Frontal cortex (tissue), 4 donors: ENCODE results near the gene CELA3B. TPM values are rescaled to one million over a fixed set of nuclear protein-coding genes. Genes with fewer than 3 reads are reported as not detected.
A peak's percentile ranks its signal among the peaks of the same experiment; 100 is the strongest.
"Not testable (repeated sequence)": the region's sequence is repeated elsewhere in the genome, so short reads cannot be mapped to it uniquely, and the experiment has no call there.

ENCODE experiments used
- DNase-seq, 2 donors: peaks; one replicate each; pipeline ENCODE4 v3.0.0; 2012; ENCODE audit warnings: low spot score in 2 of 2
- FAIRE-seq: peaks from 2 replicates; lab custom pipeline; 2012; peaks lifted over from hg19 to GRCh38; lab: Jason Lieb, UNC
- total RNA-seq: library from RNA; depleted of rRNA; stranded (reverse); fragments of >200 nt; gene quantifications from one replicate; pipeline ENCODE4 v1.2.3, GENCODE V29; 2014
- donor health status: control.
- donor health status: control.
- donor health status: control.

CELA3B gene
- total RNA-seq, 1 donor from 2014 or later, result not detected

- FAIRE-seq, DNase-seq: not testable (repeated sequence)
Measured at GRCh38 chr1:22002461-22002860, 25.6 kb downstream of the CELA3B start.

- not testable (repeated sequence) for DNase-seq, FAIRE-seq
Measured at GRCh38 chr1:22002875-22003274, 26.1 kb downstream of the CELA3B start.

- not testable (repeated sequence) for DNase-seq, FAIRE-seq
Measured at GRCh38 chr1:22003959-22004358, 27.1 kb downstream of the CELA3B start.

- not testable (repeated sequence) for DNase-seq, FAIRE-seq
Measured at GRCh38 chr1:22005261-22006149, 28.7 kb downstream of the CELA3B start.

DNA sequence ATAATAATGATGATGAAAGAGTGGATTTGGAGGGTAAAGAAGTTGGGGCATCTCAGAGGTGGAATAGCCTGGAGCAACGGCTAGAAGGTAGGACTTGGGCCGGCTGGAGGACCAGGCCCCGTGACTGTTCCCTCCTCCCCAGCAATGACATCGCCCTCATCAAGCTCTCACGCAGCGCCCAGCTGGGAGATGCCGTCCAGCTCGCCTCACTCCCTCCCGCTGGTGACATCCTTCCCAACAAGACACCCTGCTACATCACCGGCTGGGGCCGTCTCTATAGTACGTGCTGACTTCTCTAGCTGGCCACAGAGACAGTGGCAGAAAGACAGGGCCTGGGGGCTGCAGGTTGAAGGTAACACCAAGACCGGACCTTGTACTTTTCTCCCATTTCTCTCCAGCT lies 29.9 kb downstream of the CELA3B start:
- not testable (repeated sequence) for FAIRE-seq, DNase-seq

GRCh38 chr1:22007262-22007661 lies 30.4 kb downstream of the CELA3B start:
- DNase-seq, FAIRE-seq: not testable (repeated sequence)

- not testable (repeated sequence) for DNase-seq, FAIRE-seq
Measured at GRCh38 chr1:22009566-22009965, 32.7 kb downstream of the CELA3B start.

- FAIRE-seq, DNase-seq: not testable (repeated sequence)
Measured at GRCh38 chr1:22012752-22013151, 35.9 kb downstream of the CELA3B start.

DNA sequence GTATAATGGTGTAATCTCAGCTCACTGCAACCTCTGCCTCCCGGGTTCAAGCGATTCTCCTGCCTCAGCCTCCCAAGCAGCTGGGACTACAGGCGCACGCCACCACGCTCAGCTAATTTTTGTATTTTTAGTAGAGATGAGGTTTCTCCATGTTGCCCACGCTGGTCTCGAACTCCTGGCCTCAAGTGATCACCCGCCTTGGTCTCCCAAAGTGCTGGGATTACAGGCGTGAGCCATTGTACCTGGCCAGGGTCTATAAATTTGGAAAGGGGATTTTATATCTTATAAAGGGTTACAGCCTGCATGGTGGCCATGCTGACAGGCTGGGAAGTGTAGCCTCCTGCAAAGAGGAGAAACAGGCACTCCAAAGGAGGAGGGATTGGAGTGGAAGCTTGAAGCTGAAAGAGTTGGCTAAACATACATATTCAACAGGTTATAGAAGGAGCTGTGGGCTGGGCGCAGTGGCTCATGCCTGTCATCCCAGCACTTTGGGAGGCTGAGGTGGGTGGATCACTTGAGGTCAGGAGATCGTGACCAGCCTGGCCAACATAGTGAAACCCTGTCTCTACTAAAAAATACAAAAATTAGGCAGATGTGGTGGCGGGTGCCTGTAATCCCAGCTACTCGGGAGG lies 37.9 kb downstream of the CELA3B start:
- FAIRE-seq, DNase-seq: not testable (repeated sequence)

- FAIRE-seq (no peak), DNase-seq (no peak)
Measured at GRCh38 chr1:22018583-22019559, 42.0 kb downstream of the CELA3B start.

- FAIRE-seq (no peak), DNase-seq (no peak)
Measured at GRCh38 chr1:22021061-22021460, 44.2 kb downstream of the CELA3B start.

DNA sequence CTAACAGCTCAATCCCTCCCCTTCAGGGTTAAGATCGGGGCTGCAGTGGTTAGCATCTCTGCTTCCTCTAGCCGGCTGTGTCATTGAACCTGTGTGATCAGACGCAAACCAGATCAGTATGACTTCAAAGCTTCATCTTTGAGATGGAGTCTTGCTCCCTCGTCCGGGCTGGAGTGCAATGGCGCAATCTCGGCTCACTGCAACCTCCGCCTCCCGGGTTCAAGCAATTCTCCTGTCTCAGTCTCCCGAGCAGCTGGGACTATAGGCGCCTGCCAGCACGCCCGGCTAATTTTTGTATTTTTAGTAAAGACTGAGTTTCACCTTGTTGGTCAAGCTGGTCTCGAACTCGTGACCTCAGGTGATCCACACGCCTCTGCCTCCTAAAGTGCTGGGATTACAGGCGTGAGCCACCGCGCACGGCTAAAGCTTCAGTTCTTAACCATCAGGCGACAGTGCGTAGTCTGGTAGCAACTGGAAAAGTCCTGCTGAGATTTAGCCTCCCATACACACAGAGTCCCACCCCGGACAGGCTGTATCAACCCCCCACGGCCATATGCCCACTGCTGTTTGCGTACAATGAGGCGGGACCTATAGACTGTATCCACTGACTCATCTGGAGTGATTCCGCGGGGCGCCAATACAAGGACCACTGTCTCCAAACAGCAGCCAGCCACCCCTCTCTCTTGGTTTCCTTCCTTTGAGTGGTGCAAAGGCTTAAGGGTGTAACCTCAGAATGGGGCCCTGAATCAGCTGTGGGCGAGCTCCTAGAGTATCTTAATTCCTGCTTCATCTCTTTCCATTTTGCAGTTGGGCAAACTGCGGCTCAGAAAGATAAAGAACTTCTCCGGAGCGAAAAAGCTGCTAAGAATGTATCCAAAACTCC lies 47.9 kb downstream of the CELA3B start:
- DNase-seq, result peak in 1 of 2 donors; percentile 52

DNA sequence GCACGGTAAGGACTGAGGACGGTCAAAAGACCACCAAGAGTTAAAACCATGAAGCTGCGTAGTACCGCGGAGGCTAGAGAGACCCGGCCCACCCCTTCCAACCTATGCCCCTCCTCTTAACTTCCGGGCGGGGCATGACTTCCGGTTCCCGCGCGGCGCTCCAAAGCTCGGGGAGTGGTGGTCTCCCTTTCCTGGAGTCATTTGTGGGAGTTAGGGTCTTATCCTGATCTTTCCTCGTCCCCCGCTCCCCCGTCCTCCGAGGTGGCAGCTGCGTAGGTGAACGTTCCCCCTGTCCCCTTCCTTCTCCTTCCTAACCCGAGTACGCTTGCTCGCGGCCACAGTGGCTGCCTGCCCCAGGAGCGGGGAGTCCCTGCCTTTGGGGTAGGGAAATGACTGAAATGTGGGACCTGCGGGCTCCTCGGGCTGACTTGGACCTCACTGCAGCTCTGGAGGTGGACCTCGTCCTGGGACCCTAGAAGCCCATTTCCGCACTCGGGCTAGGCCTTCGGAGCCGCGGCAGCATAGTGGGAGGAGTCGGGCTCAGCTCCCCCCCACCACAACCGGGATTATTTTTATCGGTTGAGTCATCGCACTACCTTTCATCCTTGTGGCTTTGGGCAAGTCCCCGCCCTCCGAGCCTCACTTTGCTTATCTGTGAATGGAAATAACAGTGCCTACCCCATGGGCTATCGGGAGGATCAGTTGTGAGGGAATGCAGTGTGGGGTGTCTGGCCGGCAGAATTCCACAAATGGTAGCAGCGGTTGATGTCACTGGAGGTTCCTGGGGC lies 48.7 kb downstream of the CELA3B start:
- FAIRE-seq (no peak), DNase-seq (peak; percentile 67 to 80)

More for the DNA sequence above, 47.9 kb downstream of the CELA3B start:
- no peak for FAIRE-seq

DNA sequence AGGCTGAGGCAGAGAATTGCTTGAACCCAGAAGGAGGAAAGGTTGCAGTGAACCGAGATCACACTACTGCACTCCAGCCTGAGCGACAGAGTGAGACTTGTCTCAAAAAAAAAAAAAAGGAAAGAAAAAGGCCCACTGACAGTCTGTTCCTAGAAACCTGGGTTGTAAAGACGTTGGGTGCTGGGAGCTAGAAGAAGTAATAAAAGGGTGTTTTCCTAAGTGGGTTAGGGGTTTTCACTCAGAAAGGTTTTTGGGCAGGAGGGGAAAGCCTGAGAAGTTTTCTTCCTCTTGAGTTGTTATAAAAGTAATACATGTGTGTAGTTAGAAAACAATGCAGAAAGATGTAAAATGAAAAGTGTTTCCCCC lies 50.1 kb downstream of the CELA3B start:
- DNase-seq, result no peak
- FAIRE-seq, result no peak

DNA sequence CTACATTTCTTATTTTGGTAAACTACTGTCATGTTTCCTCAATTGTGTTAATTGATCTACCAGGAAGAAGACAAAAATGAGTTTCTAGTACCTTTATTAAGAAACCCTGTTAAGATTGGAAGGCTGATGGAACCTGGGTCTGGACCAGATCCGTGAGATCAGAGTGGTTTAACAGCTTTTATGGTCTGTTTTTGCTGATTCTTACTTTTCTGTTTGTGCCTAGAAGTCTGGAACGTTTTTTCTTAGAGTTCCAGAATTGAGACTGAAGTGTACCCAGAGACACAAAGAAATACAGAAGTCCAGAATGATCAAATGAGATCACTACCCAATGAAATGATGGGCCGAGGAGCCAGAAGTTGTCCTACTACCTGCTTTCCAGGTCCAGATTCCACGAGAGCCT lies 53.2 kb downstream of the CELA3B start:
- no peak for FAIRE-seq
- no peak for DNase-seq

- DNase-seq, result no peak
- FAIRE-seq, result no peak
Measured at GRCh38 chr1:22030473-22030872, 53.7 kb downstream of the CELA3B start.

DNA sequence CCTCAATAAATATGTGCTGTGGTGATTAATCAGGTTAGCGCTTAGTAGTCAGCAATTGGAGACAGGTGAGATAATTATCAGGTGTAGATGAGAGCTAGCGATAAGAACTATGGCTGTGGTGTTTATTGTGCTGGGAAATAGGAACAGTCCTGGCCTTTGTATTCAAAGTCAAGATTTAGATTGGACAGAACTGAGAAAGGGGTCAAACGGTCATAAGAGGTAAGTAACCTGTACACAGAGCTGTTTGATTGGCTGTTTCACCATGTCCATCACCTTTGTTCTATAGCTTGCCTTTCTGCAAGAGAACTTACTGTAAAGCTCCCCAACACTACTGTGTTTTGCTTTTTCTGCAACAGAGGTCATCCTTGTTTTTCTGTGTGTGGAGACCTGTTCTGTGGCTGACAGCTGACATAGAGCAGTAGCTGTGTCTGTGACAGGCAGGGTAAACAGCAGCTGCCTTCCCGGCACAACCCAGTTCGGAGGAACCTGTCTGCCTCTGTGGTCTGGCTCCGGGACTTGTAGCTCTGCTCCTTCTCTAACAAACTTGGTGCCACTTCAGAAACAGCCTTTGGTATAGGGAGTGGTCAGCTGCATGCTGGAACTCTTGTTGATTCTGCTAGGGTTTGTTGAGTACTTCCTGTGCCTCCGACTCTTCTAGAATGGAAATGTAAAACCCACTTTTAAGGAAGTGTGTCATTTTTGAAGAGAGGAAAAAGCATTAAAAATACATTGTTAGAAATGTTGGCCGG lies 54.6 kb downstream of the CELA3B start:
- DNase-seq (no peak), FAIRE-seq (no peak)
